ENCODE data around the gene CABP5.

GRCh38 chr19:48053076-48053475 is 9.2 kb upstream of the CABP5 start:
- TF ChIP-seq EZH2 (IDR thresholded peaks at IDR 0.05; ENCODE audit: borderline replicate concordance, low read length): no peak
- TF ChIP-seq, protein P1, sequence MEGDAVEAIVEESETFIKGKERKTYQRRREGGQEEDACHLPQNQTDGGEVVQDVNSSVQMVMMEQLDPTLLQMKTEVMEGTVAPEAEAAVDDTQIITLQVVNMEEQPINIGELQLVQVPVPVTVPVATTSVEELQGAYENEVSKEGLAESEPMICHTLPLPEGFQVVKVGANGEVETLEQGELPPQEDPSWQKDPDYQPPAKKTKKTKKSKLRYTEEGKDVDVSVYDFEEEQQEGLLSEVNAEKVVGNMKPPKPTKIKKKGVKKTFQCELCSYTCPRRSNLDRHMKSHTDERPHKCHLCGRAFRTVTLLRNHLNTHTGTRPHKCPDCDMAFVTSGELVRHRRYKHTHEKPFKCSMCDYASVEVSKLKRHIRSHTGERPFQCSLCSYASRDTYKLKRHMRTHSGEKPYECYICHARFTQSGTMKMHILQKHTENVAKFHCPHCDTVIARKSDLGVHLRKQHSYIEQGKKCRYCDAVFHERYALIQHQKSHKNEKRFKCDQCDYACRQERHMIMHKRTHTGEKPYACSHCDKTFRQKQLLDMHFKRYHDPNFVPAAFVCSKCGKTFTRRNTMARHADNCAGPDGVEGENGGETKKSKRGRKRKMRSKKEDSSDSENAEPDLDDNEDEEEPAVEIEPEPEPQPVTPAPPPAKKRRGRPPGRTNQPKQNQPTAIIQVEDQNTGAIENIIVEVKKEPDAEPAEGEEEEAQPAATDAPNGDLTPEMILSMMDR (IDR thresholded peaks at IDR 0.05; ENCODE audit: low read length): no peak
